Measurements from ENCODE around the gene MAT1A. TPM values are rescaled to one million over a fixed set of nuclear protein-coding genes. Genes with fewer than 3 reads are reported as not detected.

The MAT1A gene
- total RNA-seq, 1 experiment from 2014 or later, result 3.4 TPM

- Mint-ChIP-seq H3K4me3 (ENCODE audit: unreplicated experiment) (no peak overlapping the region), H3K27ac (ENCODE audit: unreplicated experiment) (peak overlapping the region; percentile 4), H3K36me3 (ENCODE audit: insufficient read depth, unreplicated experiment) (peaks cover 4% of the 10 kb centered on the region), H3K9me3 (ENCODE audit: unreplicated experiment) (no peaks in the 10 kb centered on the region), H3K27me3 (ENCODE audit: insufficient read depth, unreplicated experiment) (no peaks in the 10 kb centered on the region), H3K4me1 (ENCODE audit: low read depth, unreplicated experiment) (peaks cover 8% of the 10 kb centered on the region)
- POLR2A ChIA-PET, result no interaction called here
- intact Hi-C loops (cut with micrococcal nuclease; ENCODE audit: unreplicated experiment), result no loop called here
- CTCF ChIA-PET, result interaction anchor here (0.7 kb wide), 1 partner anchor 21 kb away, joined by 4 read pairs; no protein-coding TSS in a partner anchor
- H3K36me3 ChIP-seq (ENCODE audit: control insufficient read depth, insufficient read depth, low read length), result no peaks in the 10 kb centered on the region
- no TSS peak for BruUV-seq (replicated peaks)
- no peaks in the 10 kb centered on the region for H3K9me3 ChIP-seq
- peak in 1 of 2 experiments; percentile 29 for DNase-seq
- TF ChIP-seq, protein P1, sequence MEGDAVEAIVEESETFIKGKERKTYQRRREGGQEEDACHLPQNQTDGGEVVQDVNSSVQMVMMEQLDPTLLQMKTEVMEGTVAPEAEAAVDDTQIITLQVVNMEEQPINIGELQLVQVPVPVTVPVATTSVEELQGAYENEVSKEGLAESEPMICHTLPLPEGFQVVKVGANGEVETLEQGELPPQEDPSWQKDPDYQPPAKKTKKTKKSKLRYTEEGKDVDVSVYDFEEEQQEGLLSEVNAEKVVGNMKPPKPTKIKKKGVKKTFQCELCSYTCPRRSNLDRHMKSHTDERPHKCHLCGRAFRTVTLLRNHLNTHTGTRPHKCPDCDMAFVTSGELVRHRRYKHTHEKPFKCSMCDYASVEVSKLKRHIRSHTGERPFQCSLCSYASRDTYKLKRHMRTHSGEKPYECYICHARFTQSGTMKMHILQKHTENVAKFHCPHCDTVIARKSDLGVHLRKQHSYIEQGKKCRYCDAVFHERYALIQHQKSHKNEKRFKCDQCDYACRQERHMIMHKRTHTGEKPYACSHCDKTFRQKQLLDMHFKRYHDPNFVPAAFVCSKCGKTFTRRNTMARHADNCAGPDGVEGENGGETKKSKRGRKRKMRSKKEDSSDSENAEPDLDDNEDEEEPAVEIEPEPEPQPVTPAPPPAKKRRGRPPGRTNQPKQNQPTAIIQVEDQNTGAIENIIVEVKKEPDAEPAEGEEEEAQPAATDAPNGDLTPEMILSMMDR (IDR thresholded peaks at IDR 0.05; ENCODE audit: insufficient read depth in 1 of 2, low read depth in 1 of 2, low read length in 1 of 2, severe bottlenecking in 1 of 2, unreplicated experiment in 1 of 2), result no peak
- H3K4me3 ChIP-seq (ENCODE audit: low read depth, low read length), result no peak overlapping the region
- H3K27me3 ChIP-seq (replicated peaks; ENCODE audit: control insufficient read depth, insufficient read depth, low read length), result no peaks in the 10 kb centered on the region
- H3K4me1 ChIP-seq, result peaks cover 8% of the 10 kb centered on the region
Measured at GRCh38 chr10:80281784-80282765, 7.4 kb downstream of the MAT1A start.

DNA sequence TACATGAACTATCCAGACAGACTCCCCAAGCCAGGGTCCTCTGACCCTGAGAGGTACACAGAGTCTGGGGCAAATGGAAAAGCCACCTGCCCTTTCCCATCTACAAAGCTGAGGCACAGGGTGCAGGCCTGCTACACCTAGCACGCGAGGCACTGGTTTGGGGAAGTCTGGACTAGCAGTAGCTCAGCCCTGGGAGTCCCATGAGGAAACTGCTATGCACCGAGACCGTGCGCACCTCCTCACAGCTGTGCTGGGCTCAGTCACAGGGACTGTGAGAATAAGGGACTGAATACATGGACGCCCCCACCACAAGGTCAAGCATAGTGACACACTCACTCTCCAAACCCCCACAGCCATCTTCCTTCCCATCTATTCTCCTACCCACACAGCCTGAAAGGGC is 8.2 kb downstream of the MAT1A start:
- ChIA-PET POLR2A (no interaction called here), CTCF (interaction anchor here (0.7 kb wide), 1 partner anchor 20 kb away, joined by 4 read pairs; no protein-coding TSS in a partner anchor)
- TF ChIP-seq, protein P1 (IDR thresholded peaks at IDR 0.05; ENCODE audit: insufficient read depth in 1 of 2, low read depth in 1 of 2, low read length in 1 of 2, severe bottlenecking in 1 of 2, unreplicated experiment in 1 of 2), result no peak
- Mint-ChIP-seq H3K27me3 (ENCODE audit: insufficient read depth, unreplicated experiment) (no peaks in the 10 kb centered on the region), H3K4me3 (ENCODE audit: unreplicated experiment) (no peak overlapping the region), H3K27ac (ENCODE audit: unreplicated experiment) (no peak overlapping the region), H3K36me3 (ENCODE audit: insufficient read depth, unreplicated experiment) (peaks cover 4% of the 10 kb centered on the region), H3K4me1 (ENCODE audit: low read depth, unreplicated experiment) (peaks cover 8% of the 10 kb centered on the region), H3K9me3 (ENCODE audit: unreplicated experiment) (no peaks in the 10 kb centered on the region)
- no TSS peak for BruUV-seq (replicated peaks)
- Histone ChIP-seq H3K4me1 (peaks cover 8% of the 10 kb centered on the region), H3K36me3 (ENCODE audit: control insufficient read depth, insufficient read depth, low read length) (no peaks in the 10 kb centered on the region), H3K9me3 (no peaks in the 10 kb centered on the region), H3K4me3 (ENCODE audit: low read depth, low read length) (no peak overlapping the region), H3K27me3 (replicated peaks; ENCODE audit: control insufficient read depth, insufficient read depth, low read length) (no peaks in the 10 kb centered on the region)
- intact Hi-C loops (cut with micrococcal nuclease; ENCODE audit: unreplicated experiment), result no loop called here
- DNase-seq, result no peak

- H3K27me3 ChIP-seq (replicated peaks; ENCODE audit: control insufficient read depth, insufficient read depth, low read length), result no peaks in the 10 kb centered on the region
- Mint-ChIP-seq H3K9me3 (ENCODE audit: unreplicated experiment) (no peaks in the 10 kb centered on the region), H3K27me3 (ENCODE audit: insufficient read depth, unreplicated experiment) (no peaks in the 10 kb centered on the region), H3K4me1 (ENCODE audit: low read depth, unreplicated experiment) (peaks cover 8% of the 10 kb centered on the region), H3K4me3 (ENCODE audit: unreplicated experiment) (no peak overlapping the region), H3K27ac (ENCODE audit: unreplicated experiment) (no peak overlapping the region), H3K36me3 (ENCODE audit: insufficient read depth, unreplicated experiment) (peaks cover 4% of the 10 kb centered on the region)
- ChIA-PET POLR2A (no interaction called here), CTCF (no interaction called here)
- no peak overlapping the region for H3K4me3 ChIP-seq (ENCODE audit: low read depth, low read length)
- H3K4me1 ChIP-seq, result peaks cover 8% of the 10 kb centered on the region
- intact Hi-C loops (cut with micrococcal nuclease; ENCODE audit: unreplicated experiment), result no loop called here
- TF ChIP-seq, protein P1 (IDR thresholded peaks at IDR 0.05; ENCODE audit: insufficient read depth in 1 of 2, low read depth in 1 of 2, low read length in 1 of 2, severe bottlenecking in 1 of 2, unreplicated experiment in 1 of 2), result no peak
- no peaks in the 10 kb centered on the region for H3K9me3 ChIP-seq
- no peak for DNase-seq
- BruUV-seq (replicated peaks), result no TSS peak
- H3K36me3 ChIP-seq (ENCODE audit: control insufficient read depth, insufficient read depth, low read length), result no peaks in the 10 kb centered on the region
Measured at GRCh38 chr10:80280071-80280800, 9.2 kb downstream of the MAT1A start.

Data from Caco-2 (cell line).